Jurkat, Clone E6-1 (cell line): ENCODE results near the gene USP34.

Source experiments
- DNase-seq: peaks from one replicate; pipeline ENCODE4 v3.0.0-alpha.2; 2011; ENCODE audit warnings: low read depth, low spot score
- H3K4me3 ChIP-seq: 2 replicates; pipeline ENCODE4 v1.5.1; 2011; ENCODE audit warnings: mild to moderate bottlenecking, low read length, control low read depth, moderate library complexity

The USP34 gene

DNA sequence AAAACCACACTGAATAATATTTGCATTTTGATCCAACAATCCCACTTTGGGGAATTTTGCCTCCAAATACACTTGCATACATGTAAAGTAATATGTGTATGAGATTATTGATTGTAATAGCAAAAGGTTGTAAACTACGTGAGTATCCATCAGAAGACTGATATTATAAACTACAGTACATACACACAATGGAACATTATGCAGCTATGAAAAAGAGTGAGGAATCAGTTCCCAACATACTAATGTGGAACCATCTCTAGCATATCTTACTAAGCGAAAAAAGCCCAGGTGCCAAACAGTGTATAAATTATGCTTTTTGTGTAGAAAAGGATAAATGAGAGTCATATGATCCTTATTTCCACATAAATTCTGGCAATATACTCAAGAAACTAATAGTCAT lies 324.9 kb downstream of the USP34 start:
- DNase-seq, result no peak
- no peak overlapping the region for H3K4me3 ChIP-seq

DNA sequence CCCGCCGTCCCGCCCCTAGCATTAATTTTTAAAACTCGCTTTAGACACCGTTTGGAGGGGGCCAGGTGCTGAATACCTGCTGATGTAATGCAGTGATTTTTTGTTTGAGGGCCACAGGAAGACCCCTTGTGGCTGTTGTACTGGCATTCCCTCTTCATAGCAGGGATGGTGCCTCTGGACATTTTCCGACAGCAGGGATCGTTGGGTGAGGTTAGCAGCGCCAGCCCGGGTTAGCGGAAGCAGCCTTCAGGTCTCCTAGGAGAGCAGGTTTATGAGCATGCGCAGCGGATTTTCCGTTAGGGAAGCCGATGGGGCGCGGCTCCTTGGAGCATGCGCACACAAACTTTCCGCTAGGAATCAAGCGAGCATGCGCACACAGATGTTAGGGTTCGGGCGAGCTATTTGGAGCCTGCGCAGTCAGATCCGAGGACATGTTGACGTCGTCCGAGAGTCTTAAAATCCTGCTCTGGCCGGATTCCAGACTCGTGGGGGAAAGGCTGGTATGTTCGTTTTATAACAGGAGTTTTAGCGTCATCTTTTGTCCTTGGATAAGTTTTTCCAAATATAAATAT lies 326.1 kb downstream of the USP34 start:
- DNase-seq, result no peak

GRCh38 chr2:61141151-61141550 lies 329.7 kb downstream of the USP34 start:
- H3K4me3 ChIP-seq, result no peak overlapping the region

More for the DNA sequence above, 326.1 kb downstream of the USP34 start:
- no peak overlapping the region for H3K4me3 ChIP-seq

GRCh38 chr2:61138859-61139258 lies 332.0 kb downstream of the USP34 start:
- H3K4me3 ChIP-seq, result no peak overlapping the region
- DNase-seq, result no peak

More at GRCh38 chr2:61141151-61141550, 329.7 kb downstream of the USP34 start:
- no peak for DNase-seq
